Neutrophil (primary cell): Measurements from ENCODE around the gene MEF2A.

Experiments
- H3K27ac ChIP-seq: fragments of 200-600 bp; sonication (generic); 2 replicates; pipeline ENCODE4 v1.5.1; 2016; ENCODE audit warnings: mild to moderate bottlenecking, moderate library complexity
- H3K27me3 ChIP-seq: fragments of 200-600 bp; sonication (generic); 2 replicates; pipeline ENCODE4 v1.6.0; 2016; ENCODE audit warnings: mild to moderate bottlenecking
- H3K36me3 ChIP-seq: fragments of 200-600 bp; sonication (generic); 2 replicates; pipeline ENCODE4 v1.5.1; 2017
- H3K4me1 ChIP-seq, 2 experiments: fragments of 200-600 bp in 1 of 2; sonication (generic) in 1 of 2; 1 replicate in 1 of 2; 2 replicates in 1 of 2; pipeline versions ENCODE4 v1.5.1 to v1.6.1; 2013 to 2016; ENCODE audit warnings: low read depth in 1 of 2, low read length in 1 of 2, mild to moderate bottlenecking in 1 of 2, moderate library complexity in 1 of 2; ENCODE audit not compliant: control insufficient read depth in 1 of 2, insufficient read depth in 1 of 2
- H3K4me3 ChIP-seq, 2 experiments: fragments of 200-600 bp in 1 of 2; sonication (generic) in 1 of 2; 1 replicate in 1 of 2; 2 replicates in 1 of 2; pipeline ENCODE4 v1.5.1; 2013 to 2016; ENCODE audit warnings: low read depth in 1 of 2, low read length in 1 of 2, mild to moderate bottlenecking in 1 of 2, moderate library complexity in 1 of 2
- H3K9me3 ChIP-seq: fragments of 200-600 bp; sonication (generic); 2 replicates; pipeline ENCODE4 v1.5.1; 2016
- TF ChIP-seq, protein P1 (sequence below): fragments of 200-600 bp; sonication (generic); IDR thresholded peaks from 2 replicates; pipeline ENCODE4 v1.5.1; 2016; ENCODE audit warnings: antibody characterized with exemption

Gene MEF2A

GRCh38 chr15:99716540-99717095, 150.8 kb downstream of the MEF2A start:
- H3K4me3 ChIP-seq, result no peak overlapping the region
- no peaks in the 10 kb centered on the region for H3K9me3 ChIP-seq
- H3K27ac ChIP-seq, result no peak overlapping the region
- peaks cover 15% of the 10 kb centered on the region in 2 experiments for H3K4me1 ChIP-seq
- TF ChIP-seq, protein P1, sequence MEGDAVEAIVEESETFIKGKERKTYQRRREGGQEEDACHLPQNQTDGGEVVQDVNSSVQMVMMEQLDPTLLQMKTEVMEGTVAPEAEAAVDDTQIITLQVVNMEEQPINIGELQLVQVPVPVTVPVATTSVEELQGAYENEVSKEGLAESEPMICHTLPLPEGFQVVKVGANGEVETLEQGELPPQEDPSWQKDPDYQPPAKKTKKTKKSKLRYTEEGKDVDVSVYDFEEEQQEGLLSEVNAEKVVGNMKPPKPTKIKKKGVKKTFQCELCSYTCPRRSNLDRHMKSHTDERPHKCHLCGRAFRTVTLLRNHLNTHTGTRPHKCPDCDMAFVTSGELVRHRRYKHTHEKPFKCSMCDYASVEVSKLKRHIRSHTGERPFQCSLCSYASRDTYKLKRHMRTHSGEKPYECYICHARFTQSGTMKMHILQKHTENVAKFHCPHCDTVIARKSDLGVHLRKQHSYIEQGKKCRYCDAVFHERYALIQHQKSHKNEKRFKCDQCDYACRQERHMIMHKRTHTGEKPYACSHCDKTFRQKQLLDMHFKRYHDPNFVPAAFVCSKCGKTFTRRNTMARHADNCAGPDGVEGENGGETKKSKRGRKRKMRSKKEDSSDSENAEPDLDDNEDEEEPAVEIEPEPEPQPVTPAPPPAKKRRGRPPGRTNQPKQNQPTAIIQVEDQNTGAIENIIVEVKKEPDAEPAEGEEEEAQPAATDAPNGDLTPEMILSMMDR, result no peak
- peaks cover 49% of the 10 kb centered on the region for H3K36me3 ChIP-seq
- H3K27me3 ChIP-seq, result no peaks in the 10 kb centered on the region

DNA sequence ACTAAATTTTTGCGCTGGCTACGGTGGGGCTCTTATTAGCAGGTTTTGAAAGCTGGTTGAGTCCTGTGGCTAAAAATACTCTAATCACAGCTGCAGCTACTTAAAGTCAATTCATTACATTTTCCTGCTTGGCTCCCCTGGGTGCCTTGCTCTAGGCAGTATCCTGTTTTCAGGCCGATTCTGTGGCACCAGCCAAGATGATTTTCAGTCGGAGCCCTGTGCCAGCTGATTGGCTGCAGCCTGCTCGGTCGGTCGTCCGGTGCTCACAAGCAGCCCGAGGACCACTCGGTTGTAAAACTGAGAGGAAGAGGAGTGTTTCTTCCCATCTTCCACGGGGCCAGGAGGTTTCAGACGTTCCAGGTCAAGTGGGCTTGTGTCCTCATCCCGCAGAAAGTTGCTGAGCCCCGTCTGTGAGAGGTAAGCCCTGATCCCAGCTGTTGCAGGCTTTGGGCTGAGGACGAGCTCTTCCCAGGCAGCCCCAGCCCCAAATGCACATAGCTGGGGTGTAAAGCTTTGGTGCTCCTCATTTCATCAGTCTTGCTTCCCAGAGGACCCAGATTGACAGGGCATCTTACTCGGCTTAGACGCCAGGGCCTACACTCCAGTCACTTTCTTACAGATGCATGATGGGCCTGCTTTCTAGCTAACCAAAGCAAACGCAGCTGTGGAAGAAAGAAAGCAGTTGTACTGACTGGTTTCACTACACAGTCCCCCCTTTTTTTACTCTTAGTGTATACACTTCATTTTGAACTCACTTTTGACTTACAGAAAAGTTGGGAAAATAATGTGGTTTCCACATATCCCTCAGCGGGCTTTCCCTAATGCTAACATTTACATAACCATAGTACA, 151.6 kb downstream of the MEF2A start:
- no peak overlapping the region for H3K27ac ChIP-seq
- H3K9me3 ChIP-seq, result no peaks in the 10 kb centered on the region
- peaks cover 17 to 22% of the 10 kb centered on the region in 2 experiments for H3K4me1 ChIP-seq
- no peaks in the 10 kb centered on the region for H3K27me3 ChIP-seq
- H3K36me3 ChIP-seq, result peaks cover 41% of the 10 kb centered on the region
- TF ChIP-seq, protein P1, result no peak
- no peak overlapping the region for H3K4me3 ChIP-seq

DNA sequence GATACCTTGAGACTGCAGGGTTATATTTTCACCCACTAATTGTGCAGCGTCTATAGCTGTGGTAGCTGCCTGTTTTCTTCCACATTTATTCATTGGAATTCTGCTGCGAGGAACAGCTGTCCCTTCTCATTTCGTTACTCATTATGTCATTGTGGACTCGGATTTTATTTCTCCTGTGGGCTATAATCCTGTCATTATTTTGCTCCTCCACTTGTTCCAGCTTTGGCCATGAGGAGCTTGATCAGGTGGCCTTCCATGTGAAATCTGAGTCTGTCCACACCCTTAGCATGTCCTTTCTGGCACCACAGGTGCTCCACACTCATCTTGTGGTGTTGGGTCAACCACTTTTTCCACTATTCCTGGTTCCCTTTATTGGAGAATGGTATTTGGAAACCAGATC, 152.6 kb downstream of the MEF2A start:
- H3K36me3 ChIP-seq, result peaks cover 32% of the 10 kb centered on the region
- TF ChIP-seq, protein P1, result no peak
- no peaks in the 10 kb centered on the region for H3K9me3 ChIP-seq
- H3K27ac ChIP-seq, result no peak overlapping the region
- no peaks in the 10 kb centered on the region for H3K27me3 ChIP-seq
- peaks cover 17 to 25% of the 10 kb centered on the region in 2 experiments for H3K4me1 ChIP-seq
- H3K4me3 ChIP-seq, result no peak overlapping the region

- no peaks in the 10 kb centered on the region for H3K9me3 ChIP-seq
- TF ChIP-seq, protein P1, result no peak
- H3K4me1 ChIP-seq, result peaks cover 17 to 25% of the 10 kb centered on the region in 2 experiments
- H3K27me3 ChIP-seq, result no peaks in the 10 kb centered on the region
- H3K27ac ChIP-seq, result no peak overlapping the region
- H3K4me3 ChIP-seq, result no peak overlapping the region
- H3K36me3 ChIP-seq, result peaks cover 26% of the 10 kb centered on the region
Measured at GRCh38 chr15:99719096-99719541, 153.3 kb downstream of the MEF2A start.

DNA sequence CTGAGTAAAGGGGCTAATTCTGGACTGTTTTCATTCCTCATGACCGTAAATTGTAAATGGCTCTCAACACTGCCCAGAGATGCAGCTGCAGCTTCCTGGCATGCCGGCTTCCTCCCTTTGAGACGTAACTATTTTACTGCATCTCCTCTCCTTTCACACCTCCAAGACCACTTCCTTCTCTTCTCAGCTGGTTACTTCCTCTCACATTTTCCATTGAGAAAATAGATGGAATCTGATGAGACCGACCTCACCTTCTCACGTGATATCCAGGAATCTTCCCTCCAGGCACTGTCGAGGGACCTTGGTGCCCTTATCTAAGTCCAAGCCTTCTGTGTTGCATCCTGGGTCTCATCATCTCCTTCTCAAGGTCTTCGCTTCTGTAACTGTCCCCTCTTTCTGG, 154.7 kb downstream of the MEF2A start:
- Histone ChIP-seq H3K27me3 (no peaks in the 10 kb centered on the region), H3K36me3 (peaks cover 14% of the 10 kb centered on the region), H3K9me3 (no peaks in the 10 kb centered on the region), H3K4me1 (peaks cover 17 to 25% of the 10 kb centered on the region in 2 experiments), H3K4me3 (no peak overlapping the region), H3K27ac (no peak overlapping the region)
- TF ChIP-seq, protein P1, result no peak
